Uterus (tissue), 2 donors: ENCODE results near the gene ANXA8.
"Not testable (repeated sequence)": the region's sequence is repeated elsewhere in the genome, so short reads cannot be mapped to it uniquely, and the experiment has no call there.

Experiments
- CTCF ChIP-seq, 4 experiments: fragments of 200-600 bp in 2 of 4; fragments of 450-650 bp in 2 of 4; sonication (generic) in 2 of 4; IDR thresholded peaks; one replicate each; pipeline ENCODE4 v1.5.1; 2016 to 2019; ENCODE audit warnings: antibody characterized with exemption in 4 of 4, mild to moderate bottlenecking in 2 of 4, moderate library complexity in 1 of 4
- POLR2A ChIP-seq, 2 donors: fragments of 450-650 bp; IDR thresholded peaks; one replicate each; pipeline ENCODE4 v1.6.1; 2016; ENCODE audit warnings: antibody characterized with exemption in 2 of 2, mild to moderate bottlenecking in 1 of 2, moderate library complexity in 1 of 2

DNA sequence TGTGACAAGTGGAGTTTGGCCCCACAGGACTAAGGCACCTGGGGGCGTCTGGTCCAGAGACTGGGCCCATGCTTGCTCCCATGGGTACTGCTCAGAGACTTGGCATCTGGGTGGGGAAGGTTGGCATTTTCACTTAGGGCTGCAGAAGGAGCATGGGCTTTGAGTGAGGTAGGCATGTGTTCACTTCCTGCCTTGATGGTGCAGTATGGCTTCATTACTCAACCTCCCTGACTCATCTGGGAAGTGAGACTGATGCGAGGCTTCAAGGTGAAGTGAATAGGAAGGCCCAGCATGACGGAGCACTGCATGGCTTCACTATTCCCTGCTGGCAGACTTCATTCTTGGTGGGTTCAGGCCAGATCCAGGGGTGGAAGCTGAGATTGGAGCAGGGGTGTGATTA lies 11.3 kb downstream of the ANXA8 start:
- not testable (repeated sequence) for TF ChIP-seq CTCF, POLR2A (IDR thresholded peaks at IDR 0.05)
